Right atrium auricular region (tissue), 2 donors: ENCODE measurements around the gene ITSN1. TPM values are rescaled to one million over a fixed set of nuclear protein-coding genes. Genes with fewer than 3 reads are reported as not detected.

Source experiments
- DNase-seq: peaks from one replicate; pipeline ENCODE4 v3.0.0-alpha.2; 2019; ENCODE audit warnings: low spot score
- H3K27ac ChIP-seq, 2 donors: fragments of 200-600 bp; sonication (generic); 1 replicate in 1 of 2; 2 replicates in 1 of 2; pipeline ENCODE4 v1.5.1; 2016 to 2019
- H3K27me3 ChIP-seq, 2 donors: fragments of 200-600 bp; sonication (generic); one replicate each; pipeline versions ENCODE4 v1.5.1 to v1.6.0; 2017 to 2019
- H3K36me3 ChIP-seq: fragments of 200-600 bp; sonication (generic); one replicate; pipeline ENCODE4 v1.5.1; 2016
- H3K4me1 ChIP-seq, 2 donors: fragments of 200-600 bp; sonication (generic); one replicate each; pipeline versions ENCODE4 v1.5.1 to v1.6.0; 2017 to 2019
- H3K4me3 ChIP-seq, 2 donors: fragments of 200-600 bp; sonication (generic); 1 replicate in 1 of 2; 2 replicates in 1 of 2; pipeline ENCODE4 v1.5.1; 2017 to 2019; ENCODE audit warnings: mild to moderate bottlenecking in 1 of 2, moderate library complexity in 1 of 2
- H3K9me3 ChIP-seq, 2 donors: fragments of 200-600 bp; sonication (generic); one replicate each; pipeline ENCODE4 v1.5.1; 2019
- CTCF ChIP-seq, 2 donors: fragments of 200-600 bp; sonication (generic); IDR thresholded peaks; one replicate each; pipeline ENCODE4 v1.5.1; 2019; ENCODE audit warnings: antibody characterized with exemption in 2 of 2
- total RNA-seq, 2 donors: library from RNA; depleted of rRNA; stranded (reverse); fragments of >200 nt; gene quantifications; one replicate each; pipeline ENCODE4 v1.1.0, GENCODE V29; 2016

Gene ITSN1
- total RNA-seq, 2 donors from 2014 or later: 49.9 to 54.9 TPM

- Histone ChIP-seq H3K27ac (peak overlapping the region; percentile 2 to 12), H3K27me3 (no peaks in the 10 kb centered on the region), H3K9me3 (no peaks in the 10 kb centered on the region), H3K4me1 (peaks cover 0 to 24% of the 10 kb centered on the region in 2 donors), H3K4me3 (no peak overlapping the region), H3K36me3 (peaks cover 20% of the 10 kb centered on the region)
- no peak for TF ChIP-seq CTCF (IDR thresholded peaks at IDR 0.05)
- no peak for DNase-seq
Observed at GRCh38 chr21:33825419-33825818, 183.1 kb downstream of the ITSN1 start.

- no peak for DNase-seq
- Histone ChIP-seq H3K27ac (peak overlapping the region; percentile 12 to 17), H3K27me3 (no peaks in the 10 kb centered on the region), H3K9me3 (no peaks in the 10 kb centered on the region), H3K4me1 (peaks cover 0 to 24% of the 10 kb centered on the region in 2 donors), H3K4me3 (no peak overlapping the region), H3K36me3 (peaks cover 23% of the 10 kb centered on the region)
- TF ChIP-seq CTCF (IDR thresholded peaks at IDR 0.05): no peak
Observed at GRCh38 chr21:33825915-33826314, 183.6 kb downstream of the ITSN1 start.

GRCh38 chr21:33828083-33828482 is 185.8 kb downstream of the ITSN1 start:
- TF ChIP-seq CTCF (IDR thresholded peaks at IDR 0.05): no peak
- Histone ChIP-seq H3K4me1 (peaks cover 0 to 24% of the 10 kb centered on the region in 2 donors), H3K9me3 (no peaks in the 10 kb centered on the region), H3K27me3 (no peaks in the 10 kb centered on the region), H3K4me3 (no peak overlapping the region), H3K36me3 (peaks cover 31% of the 10 kb centered on the region), H3K27ac (peak overlapping the region; percentile 20 to 50)
- DNase-seq: no peak

- H3K9me3 ChIP-seq: no peaks in the 10 kb centered on the region
- H3K27ac ChIP-seq: no peak overlapping the region
- no peak for TF ChIP-seq CTCF (IDR thresholded peaks at IDR 0.05)
- H3K4me1 ChIP-seq: peaks cover 0 to 24% of the 10 kb centered on the region in 2 donors
- no peak for DNase-seq
- peaks cover 34% of the 10 kb centered on the region for H3K36me3 ChIP-seq
- no peaks in the 10 kb centered on the region for H3K27me3 ChIP-seq
- H3K4me3 ChIP-seq: no peak overlapping the region
Observed at GRCh38 chr21:33828577-33828976, 186.3 kb downstream of the ITSN1 start.

- Histone ChIP-seq H3K9me3 (no peaks in the 10 kb centered on the region), H3K27me3 (no peaks in the 10 kb centered on the region), H3K4me3 (no peak overlapping the region), H3K27ac (no peak overlapping the region), H3K36me3 (peaks cover 42% of the 10 kb centered on the region), H3K4me1 (peaks cover 0 to 24% of the 10 kb centered on the region in 2 donors)
- no peak for DNase-seq
- TF ChIP-seq CTCF (IDR thresholded peaks at IDR 0.05): no peak
Observed at GRCh38 chr21:33829844-33830243, 187.5 kb downstream of the ITSN1 start.

- no peaks in the 10 kb centered on the region for H3K27me3 ChIP-seq
- H3K27ac ChIP-seq: no peak overlapping the region
- H3K36me3 ChIP-seq: peaks cover 49% of the 10 kb centered on the region
- H3K9me3 ChIP-seq: no peaks in the 10 kb centered on the region
- H3K4me1 ChIP-seq: peaks cover 0 to 11% of the 10 kb centered on the region in 2 donors
- DNase-seq: no peak
- no peak for TF ChIP-seq CTCF (IDR thresholded peaks at IDR 0.05)
- no peak overlapping the region for H3K4me3 ChIP-seq
Observed at GRCh38 chr21:33831962-33832659, 189.8 kb downstream of the ITSN1 start.
